ENCODE results near the gene TLK1.

The TLK1 gene

DNA sequence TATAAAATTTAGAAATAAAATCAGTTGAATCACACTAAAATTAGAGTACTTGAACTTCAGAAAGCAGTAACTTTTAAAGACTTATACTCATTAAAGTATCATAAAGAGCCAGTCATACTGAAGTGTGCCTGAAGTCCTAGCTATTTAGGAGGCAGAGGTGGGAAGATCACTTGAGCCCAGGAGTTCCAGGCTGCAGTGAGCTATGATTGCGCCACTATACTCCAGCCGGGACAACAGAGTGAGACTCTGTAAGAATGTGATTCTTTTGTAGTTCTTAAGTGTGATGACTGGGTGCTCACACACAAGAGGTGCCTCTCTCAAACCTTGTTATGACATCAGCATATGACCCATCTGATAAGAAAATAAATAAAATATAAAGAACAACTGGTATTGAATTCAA, 14.6 kb downstream of the TLK1 start:
- Histone ChIP-seq H3K4me3 (ENCODE audit: insufficient read depth, low read depth, low read length) (no peak overlapping the region), H3K27me3 (ENCODE audit: control insufficient read depth, insufficient read depth, low read length, poor library complexity, severe bottlenecking) (no peaks in the 10 kb centered on the region), H3K27ac (ENCODE audit: insufficient read depth, low read depth, low read length, poor library complexity, severe bottlenecking) (no peak overlapping the region), H3K36me3 (ENCODE audit: control insufficient read depth, insufficient read depth, low read length) (no peaks in the 10 kb centered on the region), H3K9me3 (ENCODE audit: control insufficient read depth, low read length) (no peaks in the 10 kb centered on the region), H3K4me1 (ENCODE audit: control insufficient read depth, insufficient read depth, low read length) (no peaks in the 10 kb centered on the region)
- WGBS, 2 experiments: 93 to 97% methylated on average over 2 of the region's 2 CpGs

DNA sequence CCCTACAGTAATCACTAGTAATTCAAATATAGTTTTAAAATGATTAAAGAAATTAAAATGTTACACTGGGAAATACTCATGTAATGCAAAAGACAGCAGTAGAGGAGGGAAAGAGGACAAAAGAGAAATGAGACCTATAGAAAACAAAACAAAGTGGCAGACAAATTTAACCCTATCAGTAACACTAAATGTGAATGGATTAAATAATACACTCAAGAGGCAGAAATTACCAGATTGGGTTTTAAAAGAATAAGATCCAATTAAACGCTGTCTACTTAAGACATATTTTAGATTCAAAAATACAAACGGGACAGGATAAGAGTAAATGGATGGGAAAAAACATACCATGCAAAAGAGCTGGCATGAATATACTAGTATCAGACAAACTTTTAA, 17.0 kb downstream of the TLK1 start:
- H3K4me3 ChIP-seq (ENCODE audit: insufficient read depth, low read depth, low read length): no peak overlapping the region
- 100% methylated on average over 2 of the region's 2 CpGs; no CpG with 5 or more reads in 1 of the 2 experiments for WGBS, 2 experiments
- H3K36me3 ChIP-seq (ENCODE audit: control insufficient read depth, insufficient read depth, low read length): no peaks in the 10 kb centered on the region
- no peak overlapping the region for H3K27ac ChIP-seq (ENCODE audit: insufficient read depth, low read depth, low read length, poor library complexity, severe bottlenecking)
- H3K9me3 ChIP-seq (ENCODE audit: control insufficient read depth, low read length): no peaks in the 10 kb centered on the region
- H3K4me1 ChIP-seq (ENCODE audit: control insufficient read depth, insufficient read depth, low read length): no peaks in the 10 kb centered on the region
- H3K27me3 ChIP-seq (ENCODE audit: control insufficient read depth, insufficient read depth, low read length, poor library complexity, severe bottlenecking): no peaks in the 10 kb centered on the region

DNA sequence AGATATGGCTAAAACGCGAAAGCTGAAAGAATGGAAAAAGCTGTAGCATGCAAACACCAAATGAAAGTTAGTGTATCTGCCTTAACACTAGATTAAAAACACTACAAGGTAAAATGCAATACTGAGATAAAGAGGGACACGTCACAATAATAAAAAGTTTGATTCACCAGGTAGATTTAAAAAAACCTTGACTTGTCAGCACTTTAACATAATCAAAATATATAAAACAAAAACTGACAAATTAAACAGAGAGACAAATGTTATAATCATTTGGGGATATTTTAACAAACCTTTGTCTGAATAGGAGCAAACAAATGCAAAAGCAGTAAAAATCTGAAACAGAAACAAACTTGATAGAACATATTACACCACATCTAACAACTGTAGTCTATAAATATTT, 18.3 kb downstream of the TLK1 start:
- no peaks in the 10 kb centered on the region for H3K36me3 ChIP-seq (ENCODE audit: control insufficient read depth, insufficient read depth, low read length)
- 96 to 100% methylated on average over 1 to 3 of the region's 3 CpGs for WGBS, 2 experiments

DNA sequence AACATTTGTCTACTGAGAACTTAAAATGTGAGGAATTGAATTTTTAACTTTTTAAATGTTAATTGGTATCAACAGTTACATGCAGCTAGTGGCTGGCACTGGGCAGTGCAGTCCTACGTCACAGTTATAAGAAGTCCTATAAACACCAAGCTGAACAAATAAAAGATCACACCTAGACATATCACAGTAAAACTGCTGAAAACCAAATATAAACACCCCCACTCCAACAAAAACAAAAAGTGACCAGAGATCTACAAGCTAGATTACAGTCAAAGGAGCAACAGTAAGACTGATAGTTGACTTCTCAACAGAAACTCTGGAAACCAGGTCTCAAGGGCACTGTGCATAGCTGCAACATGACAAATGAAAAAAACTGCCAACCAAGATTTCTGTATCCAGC, 19.4 kb downstream of the TLK1 start:
- H3K4me1 ChIP-seq (ENCODE audit: control insufficient read depth, insufficient read depth, low read length): no peaks in the 10 kb centered on the region
- H3K27ac ChIP-seq (ENCODE audit: insufficient read depth, low read depth, low read length, poor library complexity, severe bottlenecking): no peak overlapping the region
- no peaks in the 10 kb centered on the region for H3K9me3 ChIP-seq (ENCODE audit: control insufficient read depth, low read length)
- no peak overlapping the region for H3K4me3 ChIP-seq (ENCODE audit: insufficient read depth, low read depth, low read length)
- no peaks in the 10 kb centered on the region for H3K27me3 ChIP-seq (ENCODE audit: control insufficient read depth, insufficient read depth, low read length, poor library complexity, severe bottlenecking)
- H3K36me3 ChIP-seq (ENCODE audit: control insufficient read depth, insufficient read depth, low read length): no peaks in the 10 kb centered on the region
- WGBS, 2 experiments: 84 to 96% methylated on average over 1 of the region's 1 CpG

More for the DNA sequence above, 18.3 kb downstream of the TLK1 start:
- Histone ChIP-seq H3K27ac (ENCODE audit: insufficient read depth, low read depth, low read length, poor library complexity, severe bottlenecking) (no peak overlapping the region), H3K27me3 (ENCODE audit: control insufficient read depth, insufficient read depth, low read length, poor library complexity, severe bottlenecking) (no peaks in the 10 kb centered on the region), H3K4me3 (ENCODE audit: insufficient read depth, low read depth, low read length) (no peak overlapping the region), H3K4me1 (ENCODE audit: control insufficient read depth, insufficient read depth, low read length) (no peaks in the 10 kb centered on the region), H3K9me3 (ENCODE audit: control insufficient read depth, low read length) (no peaks in the 10 kb centered on the region)

DNA sequence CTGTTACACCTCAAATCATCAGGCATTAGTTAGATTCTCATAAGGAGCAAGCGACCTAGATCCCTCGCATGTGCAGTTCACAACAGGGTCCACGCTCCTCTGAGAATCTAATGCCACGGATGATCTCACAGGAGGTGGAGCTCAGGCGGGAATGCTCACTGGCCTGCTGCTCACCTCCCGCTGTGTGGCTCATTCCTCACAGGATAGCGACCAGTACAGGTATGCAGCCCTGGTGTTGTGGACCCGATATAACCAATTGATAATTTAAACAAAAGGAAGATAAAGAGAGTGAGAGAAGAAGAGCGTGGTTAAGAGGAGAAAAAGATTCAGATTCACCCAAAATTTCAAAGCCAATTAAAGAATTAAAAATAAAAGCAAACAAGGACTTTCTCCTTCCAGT, 20.8 kb downstream of the TLK1 start:
- 90 to 95% methylated on average over 7 to 9 of the region's 9 CpGs for WGBS, 2 experiments
- Histone ChIP-seq H3K27ac (ENCODE audit: insufficient read depth, low read depth, low read length, poor library complexity, severe bottlenecking) (no peak overlapping the region), H3K27me3 (ENCODE audit: control insufficient read depth, insufficient read depth, low read length, poor library complexity, severe bottlenecking) (no peaks in the 10 kb centered on the region), H3K4me1 (ENCODE audit: control insufficient read depth, insufficient read depth, low read length) (no peaks in the 10 kb centered on the region), H3K9me3 (ENCODE audit: control insufficient read depth, low read length) (no peaks in the 10 kb centered on the region), H3K4me3 (ENCODE audit: insufficient read depth, low read depth, low read length) (no peak overlapping the region), H3K36me3 (ENCODE audit: control insufficient read depth, insufficient read depth, low read length) (no peaks in the 10 kb centered on the region)

DNA sequence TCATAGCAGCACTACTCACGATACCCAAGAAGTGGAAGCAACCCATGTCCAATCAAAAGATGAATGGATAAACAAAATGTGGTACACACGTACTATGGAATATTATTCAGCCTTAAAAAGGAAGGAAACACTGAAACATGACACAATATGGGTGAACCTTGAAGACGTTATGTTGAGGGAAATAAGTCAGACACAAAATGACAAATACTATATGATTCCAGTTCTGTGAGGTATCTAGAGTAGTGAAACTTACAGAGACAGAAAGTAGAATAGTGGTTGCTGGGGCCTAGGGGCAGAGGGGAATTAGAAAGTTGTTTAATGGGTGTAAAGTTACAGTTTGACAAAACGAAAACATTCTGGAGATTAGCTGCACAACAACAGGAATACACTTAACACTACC, 24.7 kb downstream of the TLK1 start:
- H3K27me3 ChIP-seq (ENCODE audit: control insufficient read depth, insufficient read depth, low read length, poor library complexity, severe bottlenecking): no peaks in the 10 kb centered on the region
- no peaks in the 10 kb centered on the region for H3K4me1 ChIP-seq (ENCODE audit: control insufficient read depth, insufficient read depth, low read length)
- no peak overlapping the region for H3K27ac ChIP-seq (ENCODE audit: insufficient read depth, low read depth, low read length, poor library complexity, severe bottlenecking)
- WGBS, 2 experiments: 92 to 99% methylated on average over 4 of the region's 4 CpGs
- H3K36me3 ChIP-seq (ENCODE audit: control insufficient read depth, insufficient read depth, low read length): no peaks in the 10 kb centered on the region
- no peak overlapping the region for H3K4me3 ChIP-seq (ENCODE audit: insufficient read depth, low read depth, low read length)
- no peaks in the 10 kb centered on the region for H3K9me3 ChIP-seq (ENCODE audit: control insufficient read depth, low read length)

DNA sequence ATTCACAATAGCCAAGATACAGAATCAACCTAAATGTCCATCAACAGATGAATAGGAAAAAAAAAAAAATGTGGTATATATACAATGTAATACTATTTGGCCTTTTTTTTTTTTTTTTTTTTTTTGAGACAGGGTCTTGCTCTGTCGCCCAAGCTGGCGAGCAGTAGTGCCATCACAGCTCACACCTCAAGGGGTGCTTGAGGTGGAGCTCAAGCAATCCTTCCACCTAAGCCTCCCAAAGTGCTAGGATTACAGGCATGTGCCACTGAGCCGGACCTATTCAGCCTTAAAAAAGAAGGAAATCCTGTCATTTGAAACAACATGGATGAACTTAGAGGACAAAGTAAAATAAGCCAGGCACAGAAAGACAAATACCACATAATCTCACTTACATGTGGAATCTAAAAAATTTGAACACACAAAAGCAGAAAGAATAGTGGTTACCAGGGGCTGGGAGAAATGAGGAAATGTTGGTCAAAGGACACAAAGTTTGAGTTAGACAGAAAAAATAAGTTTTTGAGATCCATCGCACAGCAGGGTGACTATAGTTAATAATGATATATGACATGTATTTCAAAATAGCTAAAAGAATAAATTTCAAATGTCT, 26.0 kb downstream of the TLK1 start:
- Histone ChIP-seq H3K36me3 (ENCODE audit: control insufficient read depth, insufficient read depth, low read length) (no peaks in the 10 kb centered on the region), H3K9me3 (ENCODE audit: control insufficient read depth, low read length) (no peaks in the 10 kb centered on the region), H3K27ac (ENCODE audit: insufficient read depth, low read depth, low read length, poor library complexity, severe bottlenecking) (no peak overlapping the region), H3K4me1 (ENCODE audit: control insufficient read depth, insufficient read depth, low read length) (no peaks in the 10 kb centered on the region), H3K4me3 (ENCODE audit: insufficient read depth, low read depth, low read length) (no peak overlapping the region), H3K27me3 (ENCODE audit: control insufficient read depth, insufficient read depth, low read length, poor library complexity, severe bottlenecking) (no peaks in the 10 kb centered on the region)
- 78 to 86% methylated on average over 3 to 4 of the region's 4 CpGs for WGBS, 2 experiments

DNA sequence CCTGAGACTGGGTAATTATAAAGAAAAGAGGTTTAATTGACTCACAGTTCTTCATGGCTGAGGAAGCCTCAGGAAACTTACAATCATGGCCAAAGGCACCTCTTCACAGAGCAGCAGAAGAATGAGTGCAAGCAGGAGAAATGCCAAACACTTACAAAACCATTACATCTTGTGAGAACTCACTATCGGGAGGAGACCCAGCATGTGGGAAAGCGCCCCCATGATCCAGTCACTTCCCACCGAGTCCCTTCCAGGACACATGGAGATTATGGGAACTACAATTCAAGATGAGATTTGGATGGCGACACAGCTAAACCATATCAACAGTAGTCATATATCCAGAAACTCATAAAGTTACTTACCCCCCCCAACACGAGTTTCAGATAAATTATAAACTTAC, 28.6 kb downstream of the TLK1 start:
- WGBS, 2 experiments: 68 to 70% methylated on average over 4 of the region's 5 CpGs
- no peak overlapping the region for H3K27ac ChIP-seq (ENCODE audit: insufficient read depth, low read depth, low read length, poor library complexity, severe bottlenecking)
- no peaks in the 10 kb centered on the region for H3K36me3 ChIP-seq (ENCODE audit: control insufficient read depth, insufficient read depth, low read length)
- H3K4me1 ChIP-seq (ENCODE audit: control insufficient read depth, insufficient read depth, low read length): no peaks in the 10 kb centered on the region
- H3K4me3 ChIP-seq (ENCODE audit: insufficient read depth, low read depth, low read length): no peak overlapping the region
- H3K27me3 ChIP-seq (ENCODE audit: control insufficient read depth, insufficient read depth, low read length, poor library complexity, severe bottlenecking): no peaks in the 10 kb centered on the region
- no peaks in the 10 kb centered on the region for H3K9me3 ChIP-seq (ENCODE audit: control insufficient read depth, low read length)

DNA sequence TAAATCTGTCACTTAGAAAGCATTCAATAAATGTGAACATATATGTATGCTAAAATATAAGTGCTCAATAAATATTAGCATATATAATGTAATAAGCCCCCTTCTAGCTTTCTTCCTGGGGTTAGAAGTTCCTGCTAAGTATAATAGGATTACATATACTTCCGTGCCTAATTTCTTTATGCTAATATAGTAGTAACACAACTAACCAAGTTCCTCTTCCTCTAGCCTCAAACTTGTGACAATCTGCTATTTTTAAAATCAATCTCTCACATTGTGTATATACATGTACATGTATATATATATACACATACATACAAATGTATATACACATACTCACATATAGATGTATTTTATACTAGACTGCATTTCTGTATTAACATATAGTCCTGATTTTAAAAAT, 32.2 kb downstream of the TLK1 start:
- no peaks in the 10 kb centered on the region for H3K27me3 ChIP-seq (ENCODE audit: control insufficient read depth, insufficient read depth, low read length, poor library complexity, severe bottlenecking)
- H3K9me3 ChIP-seq (ENCODE audit: control insufficient read depth, low read length): no peaks in the 10 kb centered on the region
- no CpG with 5 or more reads among the region's 1 CpG for WGBS, 2 experiments
- H3K4me1 ChIP-seq (ENCODE audit: control insufficient read depth, insufficient read depth, low read length): no peaks in the 10 kb centered on the region
- H3K36me3 ChIP-seq (ENCODE audit: control insufficient read depth, insufficient read depth, low read length): no peaks in the 10 kb centered on the region
- no peak overlapping the region for H3K27ac ChIP-seq (ENCODE audit: insufficient read depth, low read depth, low read length, poor library complexity, severe bottlenecking)
- H3K4me3 ChIP-seq (ENCODE audit: insufficient read depth, low read depth, low read length): no peak overlapping the region

DNA sequence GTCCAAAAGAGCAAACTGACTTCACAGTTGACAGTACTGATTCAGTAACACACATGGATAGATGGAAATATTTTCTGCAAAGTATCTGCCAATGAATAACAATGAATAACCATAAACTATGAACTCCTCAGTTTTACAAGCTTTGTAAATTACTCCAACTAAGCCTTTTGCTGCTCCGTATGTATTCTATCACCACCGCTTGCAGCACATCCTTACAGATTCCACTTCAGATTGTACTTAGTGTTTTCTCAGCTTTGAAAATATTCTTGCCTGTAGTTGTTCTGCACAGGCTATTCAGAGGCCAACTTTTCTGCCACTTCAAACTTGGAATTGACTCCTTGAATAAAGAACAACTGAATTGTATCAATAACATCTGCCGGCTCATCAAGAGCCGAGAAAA, 36.2 kb downstream of the TLK1 start:
- no peaks in the 10 kb centered on the region for H3K36me3 ChIP-seq (ENCODE audit: control insufficient read depth, insufficient read depth, low read length)
- H3K27me3 ChIP-seq (ENCODE audit: control insufficient read depth, insufficient read depth, low read length, poor library complexity, severe bottlenecking): no peaks in the 10 kb centered on the region
- WGBS, 2 experiments: 81 to 88% methylated on average over 4 of the region's 4 CpGs
- no peak overlapping the region for H3K4me3 ChIP-seq (ENCODE audit: insufficient read depth, low read depth, low read length)
- no peaks in the 10 kb centered on the region for H3K4me1 ChIP-seq (ENCODE audit: control insufficient read depth, insufficient read depth, low read length)
- no peak overlapping the region for H3K27ac ChIP-seq (ENCODE audit: insufficient read depth, low read depth, low read length, poor library complexity, severe bottlenecking)
- H3K9me3 ChIP-seq (ENCODE audit: control insufficient read depth, low read length): no peaks in the 10 kb centered on the region

DNA sequence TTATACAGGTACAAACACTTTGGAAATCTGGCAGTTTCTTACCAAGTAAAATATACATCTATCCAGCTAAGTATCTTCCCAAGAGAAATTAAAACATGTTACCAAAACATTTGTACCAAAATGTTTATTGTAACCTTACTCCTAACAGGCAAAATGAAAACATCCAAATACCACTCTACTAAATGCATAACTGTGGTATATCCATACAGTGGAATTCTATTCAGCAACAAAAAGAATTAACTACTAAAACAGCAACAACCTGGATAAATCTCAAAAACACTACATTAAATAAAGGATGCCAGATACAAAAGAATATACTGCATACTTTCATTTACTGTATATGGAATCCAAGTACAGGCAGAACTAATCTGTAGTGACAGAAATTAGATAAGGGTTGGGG, 51.1 kb downstream of the TLK1 start:
- H3K27me3 ChIP-seq (ENCODE audit: control insufficient read depth, insufficient read depth, low read length, poor library complexity, severe bottlenecking): no peaks in the 10 kb centered on the region
- no peak overlapping the region for H3K27ac ChIP-seq (ENCODE audit: insufficient read depth, low read depth, low read length, poor library complexity, severe bottlenecking)
- no peaks in the 10 kb centered on the region for H3K36me3 ChIP-seq (ENCODE audit: control insufficient read depth, insufficient read depth, low read length)
- H3K9me3 ChIP-seq (ENCODE audit: control insufficient read depth, low read length): no peaks in the 10 kb centered on the region
- H3K4me3 ChIP-seq (ENCODE audit: insufficient read depth, low read depth, low read length): no peak overlapping the region
- H3K4me1 ChIP-seq (ENCODE audit: control insufficient read depth, insufficient read depth, low read length): no peaks in the 10 kb centered on the region
